Heart right ventricle (tissue), 16 donors: Measurements from ENCODE around the gene INCA1. TPM values are rescaled to one million over a fixed set of nuclear protein-coding genes. Genes with fewer than 3 reads are reported as not detected.
A peak's percentile ranks its signal among the peaks of the same experiment; 100 is the strongest.

Experiments used
- ATAC-seq, 8 donors: fragments of 200-7000 bp; cut with Tn5 transposase; one replicate each; pipeline ENCODE4 v1.9.1; 2020; ENCODE audit warnings: mild to moderate bottlenecking in 8 of 8, moderate library complexity in 8 of 8, moderate number of reproducible peaks in 1 of 8
- DNase-seq, 2 donors: peaks; one replicate each; pipeline ENCODE4 v3.0.0-alpha.2; 2020
- H3K27ac ChIP-seq, 10 donors: fragments of 200-600 bp; sonication (generic) in 2 of 10; one replicate each; pipeline versions ENCODE4 v1.5.0 to v1.8.0; 2020 to 2022; ENCODE audit warnings: mild to moderate bottlenecking in 3 of 10
- H3K27me3 ChIP-seq, 7 donors: fragments of 200-600 bp; one replicate each; pipeline ENCODE4 v1.8.0; 2021 to 2022; ENCODE audit warnings: mild to moderate bottlenecking in 2 of 7
- H3K36me3 ChIP-seq, 9 donors: fragments of 200-600 bp; sonication (generic) in 1 of 9; one replicate each; pipeline versions ENCODE4 v1.5.0 to v1.8.0; 2020 to 2022; ENCODE audit warnings: mild to moderate bottlenecking in 2 of 9
- H3K4me1 ChIP-seq, 9 donors: fragments of 200-600 bp; sonication (generic) in 1 of 9; one replicate each; pipeline versions ENCODE4 v1.5.0 to v1.8.0; 2020 to 2022; ENCODE audit warnings: mild to moderate bottlenecking in 4 of 9
- H3K4me3 ChIP-seq, 10 donors: fragments of 200-600 bp; sonication (generic) in 2 of 10; one replicate each; pipeline versions ENCODE4 v1.5.0 to v1.8.0; 2020 to 2022; ENCODE audit warnings: mild to moderate bottlenecking in 7 of 10, moderate library complexity in 2 of 10
- H3K9me3 ChIP-seq, 11 donors: fragments of 200-600 bp in 10 of 11; sonication (generic) in 2 of 11; one replicate each; pipeline versions ENCODE4 v1.5.0 to v1.8.0; 2013 to 2022; ENCODE audit warnings: mild to moderate bottlenecking in 2 of 11, control low read depth in 1 of 11, moderate library complexity in 1 of 11
- WGBS, 2 donors: extraction: QIAGEN DNeasy Blood & Tissue Kit; methylation state at CpG; one replicate each; pipeline ENCODE4 v1.1.7; 2013; ENCODE audit warnings: inconsistent platforms in 1 of 2; 5-methylcytosine and 5-hydroxymethylcytosine counted together
- intact Hi-C, 10 donors: fragments of 100-400 bp; cut with DNase I; formaldehyde crosslinking; loops; one replicate each; pipeline versions ENCODE4 v1.11.1 to v1.14.2; 2022
- polyA plus RNA-seq, 2 donors: library from polyadenylated mRNA; stranded (reverse); fragments of 200-250 nt; gene quantifications; one replicate each; pipeline ENCODE4 v1.2.3, GENCODE V29; 2013
- total RNA-seq, 10 donors: library from RNA; stranded (reverse); fragmentation: NEBNext Ultra II Directional in 3 of 10; extraction: Animal tissue kit (Norgen Biotek cat#: 25700) in 3 of 10; gene quantifications; one replicate each; pipeline versions ENCODE4 v1.2.1 to v1.2.4, GENCODE V29; 2021 to 2023
- TF ChIP-seq, protein P1 (sequence below), 9 donors: fragments of 200-600 bp; sonication (generic) in 2 of 9; IDR thresholded peaks; one replicate each; pipeline versions ENCODE4 v1.5.0 to v1.8.0; 2021 to 2022; ENCODE audit warnings: antibody characterized with exemption in 9 of 9, mild to moderate bottlenecking in 5 of 9, moderate library complexity in 1 of 9
- donor health status: Arrhythmogenic right ventricular cardiomyopathy.
- donor health status: ischemic (EF 13 %, LVEDD 7.1; RV severe dilation, severe dysfunction).
- donor health status: healthy with polysubstance abuse.
- donor health status: DM: no; HTN: yes; CAD: no.
- donor health status: DM: no; HTN: no; CAD: no.
- donor health status: ischemic (EF 25% LVEDD 6.9; RV normal size, moderate dysfunction).
- donor health status: ischemic (EF 25% LVEDD 5.7; RV mildly dilated, moderate dysfunction).
- donor health status: healthy.
- donor health status: DM: yes; HTN: yes; CAD: no.
- donor health status: Ischemic cardiomyopathy.
- donor health status: ischemic (EF 35%, LVEDD 5.7; RV mildly dilated, moderate dysfunction).
- donor health status: nonischemic (EF 11% LVEDD 7.7; RV severe dilation, severe dysfunction).
- donor health status: DM: yes; HTN: yes; CAD: no.
- donor health status: PGD.
- donor health status: ischemic (EF 29% LVEDD 5.4; RV normal size, mild dysfunction).
- donor health status: nonischemic (EF 23%, LVEDD 6.1; RV moderate dilation, normal function).

INCA1 gene
- total and polyA plus RNA-seq, 12 donors: 0.83 to 7.8 (median 2.2) TPM

DNA sequence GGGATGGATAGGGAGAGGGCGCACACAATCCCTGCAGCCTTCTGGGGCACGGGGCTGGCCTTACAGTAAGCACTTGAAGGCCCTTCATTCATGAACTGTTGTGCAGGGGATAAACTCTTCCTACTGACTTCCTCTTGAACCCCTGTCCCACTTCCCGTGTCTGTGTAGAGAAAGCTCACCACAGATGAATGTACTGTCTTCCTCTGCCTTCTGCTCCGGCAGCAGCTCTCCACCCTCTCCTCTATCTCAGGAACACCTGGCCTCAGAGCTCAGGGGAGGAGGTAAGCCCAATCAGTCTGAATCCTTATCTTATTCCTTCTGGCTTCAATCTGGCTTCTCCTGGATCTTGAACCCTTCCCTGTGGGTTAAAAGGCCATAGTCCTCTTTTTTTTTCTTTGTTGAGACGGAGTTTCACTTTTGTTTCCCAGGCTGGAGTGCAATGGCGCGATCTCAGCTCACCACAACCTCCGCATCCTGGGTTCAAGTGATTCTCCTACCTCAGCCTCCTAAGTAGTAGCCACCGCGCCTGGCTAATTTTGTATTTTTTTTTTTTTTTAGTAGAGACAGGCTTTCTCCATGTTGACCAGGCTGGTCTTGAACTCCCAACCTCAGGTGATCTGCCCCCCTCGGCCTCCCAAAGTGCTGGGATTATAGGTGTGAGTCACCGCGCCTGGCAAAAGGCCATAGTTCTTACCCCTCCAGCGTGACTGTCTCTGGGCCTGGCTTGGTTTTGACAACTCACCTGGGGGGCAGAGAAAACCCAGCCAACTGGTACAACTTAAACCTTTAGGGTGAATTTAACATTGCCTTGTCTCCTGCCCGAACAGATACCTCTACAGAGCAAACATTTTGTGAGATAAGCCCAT lies 45.1 kb upstream of the INCA1 start:
- ATAC-seq: no peak
- TF ChIP-seq, protein P1, sequence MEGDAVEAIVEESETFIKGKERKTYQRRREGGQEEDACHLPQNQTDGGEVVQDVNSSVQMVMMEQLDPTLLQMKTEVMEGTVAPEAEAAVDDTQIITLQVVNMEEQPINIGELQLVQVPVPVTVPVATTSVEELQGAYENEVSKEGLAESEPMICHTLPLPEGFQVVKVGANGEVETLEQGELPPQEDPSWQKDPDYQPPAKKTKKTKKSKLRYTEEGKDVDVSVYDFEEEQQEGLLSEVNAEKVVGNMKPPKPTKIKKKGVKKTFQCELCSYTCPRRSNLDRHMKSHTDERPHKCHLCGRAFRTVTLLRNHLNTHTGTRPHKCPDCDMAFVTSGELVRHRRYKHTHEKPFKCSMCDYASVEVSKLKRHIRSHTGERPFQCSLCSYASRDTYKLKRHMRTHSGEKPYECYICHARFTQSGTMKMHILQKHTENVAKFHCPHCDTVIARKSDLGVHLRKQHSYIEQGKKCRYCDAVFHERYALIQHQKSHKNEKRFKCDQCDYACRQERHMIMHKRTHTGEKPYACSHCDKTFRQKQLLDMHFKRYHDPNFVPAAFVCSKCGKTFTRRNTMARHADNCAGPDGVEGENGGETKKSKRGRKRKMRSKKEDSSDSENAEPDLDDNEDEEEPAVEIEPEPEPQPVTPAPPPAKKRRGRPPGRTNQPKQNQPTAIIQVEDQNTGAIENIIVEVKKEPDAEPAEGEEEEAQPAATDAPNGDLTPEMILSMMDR (IDR thresholded peaks at IDR 0.05): no peak
- intact Hi-C loops: no loop called here
- no peaks in the 10 kb centered on the region for H3K27me3 ChIP-seq
- peak overlapping the region in 1 of 10 donors; percentile 16 for H3K4me3 ChIP-seq
- H3K4me1 ChIP-seq: no peaks in the 10 kb centered on the region
- no peaks in the 10 kb centered on the region for H3K9me3 ChIP-seq
- no peaks in the 10 kb centered on the region for H3K36me3 ChIP-seq
- no peak overlapping the region for H3K27ac ChIP-seq
- DNase-seq: no peak
- 85 to 86% methylated on average over 15 of the region's 15 CpGs for WGBS, 2 donors

DNA sequence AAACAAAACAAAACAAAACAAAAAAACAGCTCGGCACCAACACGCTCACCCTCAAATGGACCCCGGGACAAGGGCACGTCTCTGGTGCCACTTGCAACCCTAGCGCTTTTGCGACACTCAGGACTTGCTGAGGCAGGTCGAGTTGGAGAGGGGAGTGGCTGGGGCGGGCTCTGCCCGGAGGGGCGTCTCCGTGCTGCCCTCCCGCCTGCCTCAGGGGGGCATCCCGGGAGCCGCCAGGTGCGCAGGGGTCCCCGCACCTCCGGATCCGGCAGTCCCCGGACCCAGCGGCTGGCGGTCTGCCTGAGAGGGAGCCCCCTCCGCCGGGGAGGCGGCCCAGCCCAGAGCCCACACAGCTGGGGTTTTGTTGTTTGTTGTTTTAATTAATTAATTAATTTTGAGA lies 38.0 kb upstream of the INCA1 start, which contains the start of gene SLC52A1:
SLC52A1 (minus strand) TSS at position 112 of the 400 bp plus-strand sequence. CDS start 820 bp downstream, outside the sequence.
- intact Hi-C loops: no loop called here
- ATAC-seq (peak in 1 of 8 donors; percentile 15), DNase-seq (no peak)
- Histone ChIP-seq H3K4me3 (peak within 1 kb of the TSS in 6 of 10 donors; percentile 24 to 36 (median 30)), H3K27ac (no peak within 1 kb of the TSS), H3K27me3 (peaks cover 0 to 24% (median 7%) of the 10 kb centered on the region in 7 donors), H3K4me1 (peaks cover 0 to 24% (median 11%) of the 10 kb centered on the region in 9 donors), H3K36me3 (no peaks in the 10 kb centered on the region), H3K9me3 (no peaks in the 10 kb centered on the region)
- TF ChIP-seq, protein P1 (IDR thresholded peaks at IDR 0.05): no peak
- 8 to 9% methylated on average over 21 to 24 of the region's 24 CpGs for WGBS, 2 donors

DNA sequence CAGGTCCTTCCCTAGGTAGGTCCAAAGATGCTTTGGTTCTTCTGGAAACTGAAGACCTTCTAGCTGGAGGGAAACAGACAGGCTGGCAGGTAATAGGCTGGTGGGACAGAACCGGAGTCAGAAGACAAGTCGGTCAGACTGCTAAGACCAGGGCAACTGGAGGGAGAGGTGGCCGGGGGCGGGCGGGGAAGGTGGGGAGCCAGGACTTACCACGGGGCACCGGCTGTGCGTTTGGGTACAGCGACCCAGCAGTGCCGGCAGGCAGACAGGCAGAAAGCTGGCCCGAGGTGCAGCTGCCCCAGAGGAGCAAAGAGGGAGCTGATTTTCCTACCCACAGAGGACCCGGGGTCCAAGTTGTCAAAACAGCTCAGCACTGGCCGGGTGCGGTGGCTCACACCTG lies 37.3 kb upstream of the INCA1 start:
- ATAC-seq (no peak), DNase-seq (no peak)
- 88 to 89% methylated on average over 14 of the region's 14 CpGs for WGBS, 2 donors
- H3K4me1 ChIP-seq: peaks cover 0 to 24% (median 11%) of the 10 kb centered on the region in 9 donors
- H3K27ac ChIP-seq: no peak overlapping the region
- TF ChIP-seq, protein P1 (IDR thresholded peaks at IDR 0.05): no peak
- H3K27me3 ChIP-seq: peaks cover 0 to 24% (median 7%) of the 10 kb centered on the region in 7 donors
- intact Hi-C loops: no loop called here
- H3K36me3 ChIP-seq: no peaks in the 10 kb centered on the region
- H3K4me3 ChIP-seq: no peak overlapping the region
- H3K9me3 ChIP-seq: no peaks in the 10 kb centered on the region

DNA sequence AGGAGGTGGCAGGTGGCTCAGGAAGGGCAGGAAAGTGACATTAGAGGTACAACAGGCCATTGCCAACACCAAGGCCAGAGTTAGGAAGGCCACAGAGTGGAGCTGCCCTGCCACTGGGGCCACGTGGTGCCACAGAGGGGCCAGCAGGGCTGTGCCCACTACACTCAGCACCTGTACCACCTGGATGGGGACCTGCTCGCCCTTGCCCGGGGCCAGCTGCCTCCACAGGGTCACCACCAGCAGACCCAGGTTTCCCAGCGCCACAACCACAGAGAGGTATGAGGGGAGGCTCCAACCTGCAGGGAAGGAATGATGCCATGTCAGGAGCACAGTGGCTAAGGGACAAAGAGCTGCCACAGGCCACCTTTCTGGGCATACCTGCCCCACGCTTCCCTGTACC lies 36.7 kb upstream of the INCA1 start:
- peaks cover 0 to 24% (median 11%) of the 10 kb centered on the region in 9 donors for H3K4me1 ChIP-seq
- DNase-seq (no peak), ATAC-seq (peak in 1 of 8 donors; percentile 6)
- WGBS, 2 donors: 91 to 95% methylated on average over 5 of the region's 5 CpGs
- no peaks in the 10 kb centered on the region for H3K9me3 ChIP-seq
- no peak overlapping the region for H3K27ac ChIP-seq
- intact Hi-C loops: no loop called here
- no peak overlapping the region for H3K4me3 ChIP-seq
- H3K36me3 ChIP-seq: no peaks in the 10 kb centered on the region
- TF ChIP-seq, protein P1 (IDR thresholded peaks at IDR 0.05): no peak
- H3K27me3 ChIP-seq: peaks cover 0 to 24% (median 7%) of the 10 kb centered on the region in 7 donors
